Activated T-cell treated with anti-CD3 and anti-CD28 coated beads for 1 hour (primary cell): ENCODE measurements around the gene CDX2.

Experiments
- DNase-seq: peaks from one replicate; pipeline ENCODE4 v3.0.0-alpha.2; 2020; ENCODE audit warnings: low read depth

The CDX2 gene

DNA sequence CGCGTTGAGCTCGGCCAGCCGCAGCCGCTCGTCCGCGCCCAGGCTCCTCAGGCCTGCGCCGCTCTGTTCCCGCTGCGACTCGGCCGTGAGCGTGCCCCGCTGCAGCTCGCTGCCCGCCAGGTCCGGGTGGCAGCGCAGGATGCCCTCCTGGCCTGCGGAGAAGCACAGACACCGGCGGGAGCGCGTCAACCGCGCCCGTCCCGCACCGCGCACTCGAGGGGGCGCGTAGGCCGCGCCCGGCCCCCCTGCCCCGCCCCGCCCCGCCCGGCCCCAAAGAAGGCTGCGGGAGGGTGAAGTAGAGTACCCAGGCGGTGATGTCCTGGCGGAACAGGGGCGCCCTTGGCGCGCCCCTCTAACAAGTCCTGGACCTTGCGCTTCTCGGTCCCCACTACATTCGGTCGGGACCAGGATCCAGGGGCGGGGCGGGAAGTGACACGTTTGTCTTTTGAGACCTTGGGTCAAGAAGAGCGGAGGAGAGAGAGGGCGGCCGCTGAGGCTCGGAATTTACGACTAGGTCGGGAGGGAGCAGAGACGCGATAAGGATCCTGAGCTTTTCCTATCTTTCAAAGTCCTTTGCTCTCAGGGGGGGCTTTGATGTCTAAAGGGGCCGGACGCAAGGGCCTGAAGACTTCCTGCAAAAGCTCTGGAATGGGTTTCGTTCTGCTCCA lies 9.3 kb upstream of the CDX2 start:
- DNase-seq = no peak

DNA sequence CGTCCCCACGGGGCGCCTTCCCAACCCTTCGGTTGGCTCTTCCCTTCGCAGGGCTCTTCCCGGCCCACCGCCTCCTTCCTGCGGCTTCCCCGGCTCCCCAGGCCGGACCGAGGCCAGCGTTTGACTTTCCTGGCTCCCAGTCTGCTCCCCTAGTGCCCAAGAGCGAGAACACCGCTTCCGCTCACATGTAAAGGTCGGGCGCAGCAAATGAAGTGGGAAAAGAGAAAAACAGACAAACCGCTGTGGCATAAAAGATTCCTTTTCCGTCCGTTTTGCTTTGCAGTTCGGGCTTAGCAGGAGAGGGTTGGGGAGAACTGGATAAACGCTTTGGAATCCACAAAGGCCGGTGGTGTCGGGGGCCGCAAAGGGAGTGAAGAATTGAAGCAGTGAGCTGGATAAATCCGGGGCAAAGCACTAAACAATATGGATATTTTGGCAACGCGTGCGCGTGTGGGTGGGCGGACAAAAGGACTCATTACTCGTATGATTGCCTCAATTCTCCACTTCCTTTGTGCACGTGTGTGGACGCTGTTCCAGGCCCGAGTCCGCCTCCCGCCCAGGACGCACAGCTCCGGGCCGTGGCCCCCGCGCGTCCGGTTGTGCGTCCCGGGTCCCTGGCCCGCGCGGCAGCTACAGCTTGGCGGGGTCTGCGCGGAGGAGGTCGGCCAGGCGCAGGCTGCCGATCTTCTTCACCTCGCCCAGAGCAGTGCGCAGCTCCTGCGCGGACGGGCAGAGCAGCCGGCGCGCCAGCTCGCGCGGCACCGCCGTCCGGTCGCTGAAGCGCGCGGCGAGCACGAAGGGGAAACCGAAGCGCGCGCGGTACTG lies 8.6 kb upstream of the CDX2 start:
- no peak for DNase-seq

DNA sequence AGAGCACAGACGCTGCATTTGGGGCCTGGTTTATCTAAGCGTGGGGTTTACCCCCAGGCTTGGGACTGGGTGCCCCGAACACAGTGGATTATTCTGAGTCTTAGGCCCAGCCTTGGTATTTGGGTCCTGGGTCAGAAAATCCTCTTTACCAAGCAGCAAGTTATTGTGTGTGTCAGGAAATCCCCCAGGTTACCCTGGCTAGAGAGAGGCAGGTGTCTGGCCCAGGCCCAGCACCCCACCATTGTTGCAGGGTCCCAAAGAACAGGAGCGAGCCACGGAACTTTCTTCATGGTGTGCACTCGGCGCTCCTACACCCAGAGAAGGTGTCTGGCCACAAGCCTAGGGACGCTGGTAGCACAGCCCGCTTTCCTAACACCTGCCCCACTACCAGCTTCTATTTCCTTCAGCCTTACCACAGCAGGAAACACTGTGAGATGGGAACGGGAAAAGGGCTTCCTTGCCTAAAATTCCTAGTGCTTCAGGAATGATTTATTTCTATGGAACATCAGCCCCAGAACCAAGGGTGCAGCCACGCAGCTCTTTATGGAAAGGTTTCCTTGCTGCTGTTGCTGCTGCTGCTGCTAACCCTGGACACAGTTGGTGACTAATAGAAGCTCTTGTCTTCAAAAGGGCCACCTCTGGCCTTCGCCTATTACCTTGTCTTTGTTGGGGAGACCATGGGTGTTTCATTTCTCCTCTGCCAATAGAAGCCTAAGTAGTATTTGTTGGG lies 7.4 kb upstream of the CDX2 start:
- DNase-seq = no peak

DNA sequence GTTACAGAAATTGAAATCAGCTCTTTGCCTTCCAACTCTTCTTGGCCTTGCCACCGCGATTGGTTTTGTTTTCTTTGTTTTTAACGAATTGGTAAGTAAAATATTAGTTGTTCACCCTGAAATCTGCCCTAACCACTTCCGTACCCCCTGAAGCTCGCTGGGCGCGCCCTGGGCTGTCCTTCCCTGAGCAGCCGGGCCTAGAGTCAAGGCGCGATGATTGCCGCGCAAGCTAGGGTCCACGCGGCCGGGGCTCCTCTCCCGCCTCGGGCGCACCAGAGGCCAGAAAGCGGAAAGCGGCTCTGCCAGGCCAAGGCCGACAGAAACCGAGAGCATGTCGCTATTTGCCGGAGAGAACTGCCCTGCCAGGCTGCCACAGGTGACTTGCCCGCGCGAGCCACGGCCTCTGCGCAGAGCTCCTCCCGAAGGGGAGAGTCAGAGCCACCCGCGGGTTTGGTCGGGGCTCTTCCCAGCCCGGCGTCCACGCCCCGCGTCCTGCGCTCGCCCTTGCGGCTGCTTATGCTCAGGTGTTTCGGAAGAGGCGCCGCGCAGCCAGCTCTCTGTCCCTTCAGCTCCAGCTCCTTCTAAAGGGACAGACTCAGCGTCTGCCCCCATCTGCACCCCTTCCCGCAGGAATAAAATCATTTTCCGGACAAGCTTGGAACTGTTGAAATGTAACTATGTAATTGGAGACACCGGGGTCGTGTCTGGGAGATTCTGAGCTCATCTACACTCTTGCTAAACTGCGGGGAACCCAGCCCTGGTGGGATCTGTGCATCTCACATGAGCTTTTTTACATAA lies 6.6 kb upstream of the CDX2 start:
- no peak for DNase-seq

DNA sequence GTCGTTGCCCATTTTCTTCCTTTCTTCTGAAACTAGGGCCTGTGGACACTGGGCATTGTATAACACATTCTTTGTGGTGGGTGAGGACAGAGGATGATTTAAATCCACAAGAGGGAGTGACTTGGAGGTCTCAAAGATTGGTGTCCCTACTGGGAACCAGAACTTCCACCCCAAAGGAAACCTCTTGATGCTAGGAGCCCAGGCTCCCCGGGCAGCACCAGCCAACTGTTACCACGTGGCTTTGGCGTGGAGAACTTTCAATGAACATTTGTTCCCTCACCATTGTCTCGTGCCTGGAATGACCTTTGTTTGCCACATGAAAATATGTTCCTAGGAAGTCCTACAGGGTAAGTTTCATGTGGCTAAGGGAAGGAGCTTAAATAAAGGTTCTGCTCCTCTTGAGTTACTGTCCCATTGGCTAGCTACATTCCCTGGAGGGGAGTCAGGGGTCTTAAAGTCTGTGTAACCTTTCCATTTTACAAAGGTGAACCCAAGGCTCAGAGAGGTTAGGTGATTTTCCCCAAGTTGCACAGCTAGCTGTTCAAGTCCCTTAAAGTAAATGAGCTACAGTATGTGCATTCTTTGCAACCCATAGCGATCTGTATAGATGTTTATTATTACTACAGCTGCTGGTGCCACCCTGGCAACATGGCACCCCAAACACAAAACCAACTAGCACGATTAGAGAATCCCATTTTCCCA lies 5.0 kb upstream of the CDX2 start:
- no peak for DNase-seq

DNA sequence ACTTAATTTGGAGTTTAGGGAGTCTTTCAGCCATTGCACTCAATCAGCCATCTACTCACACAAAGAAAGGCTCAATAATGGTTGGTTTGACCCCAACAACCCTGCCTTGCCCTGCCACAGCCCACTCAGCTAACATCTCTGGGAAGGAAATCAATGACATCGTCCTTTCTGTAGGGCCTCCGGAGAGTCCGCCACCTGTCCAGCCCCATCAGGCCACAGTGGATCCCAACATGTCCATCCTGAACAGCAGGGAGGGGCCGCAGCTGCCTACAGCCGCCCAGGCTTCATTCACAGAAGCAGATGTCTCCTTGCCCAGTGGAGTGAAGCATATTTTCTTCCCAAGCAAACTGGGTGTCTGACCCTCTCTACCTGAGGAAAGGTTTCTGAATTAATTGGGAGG lies 4.2 kb upstream of the CDX2 start:
- no peak for DNase-seq

DNA sequence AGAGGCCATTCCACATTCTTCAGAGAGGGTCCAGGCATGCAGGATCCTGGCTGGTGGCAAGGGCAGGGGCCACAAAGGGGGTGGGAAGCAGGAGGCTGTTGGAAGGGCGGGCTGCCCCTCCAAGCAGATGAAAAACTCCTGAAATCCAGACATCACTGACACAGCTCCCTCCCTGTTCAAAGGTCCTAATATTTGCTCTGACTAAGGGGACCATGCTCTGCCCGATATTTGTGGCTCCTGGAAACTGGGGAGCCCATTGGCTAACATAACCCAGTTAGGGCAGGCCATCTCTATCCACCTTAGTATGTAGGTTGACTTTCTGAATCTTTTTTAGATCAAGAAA lies 3.3 kb upstream of the CDX2 start:
- DNase-seq = no peak

DNA sequence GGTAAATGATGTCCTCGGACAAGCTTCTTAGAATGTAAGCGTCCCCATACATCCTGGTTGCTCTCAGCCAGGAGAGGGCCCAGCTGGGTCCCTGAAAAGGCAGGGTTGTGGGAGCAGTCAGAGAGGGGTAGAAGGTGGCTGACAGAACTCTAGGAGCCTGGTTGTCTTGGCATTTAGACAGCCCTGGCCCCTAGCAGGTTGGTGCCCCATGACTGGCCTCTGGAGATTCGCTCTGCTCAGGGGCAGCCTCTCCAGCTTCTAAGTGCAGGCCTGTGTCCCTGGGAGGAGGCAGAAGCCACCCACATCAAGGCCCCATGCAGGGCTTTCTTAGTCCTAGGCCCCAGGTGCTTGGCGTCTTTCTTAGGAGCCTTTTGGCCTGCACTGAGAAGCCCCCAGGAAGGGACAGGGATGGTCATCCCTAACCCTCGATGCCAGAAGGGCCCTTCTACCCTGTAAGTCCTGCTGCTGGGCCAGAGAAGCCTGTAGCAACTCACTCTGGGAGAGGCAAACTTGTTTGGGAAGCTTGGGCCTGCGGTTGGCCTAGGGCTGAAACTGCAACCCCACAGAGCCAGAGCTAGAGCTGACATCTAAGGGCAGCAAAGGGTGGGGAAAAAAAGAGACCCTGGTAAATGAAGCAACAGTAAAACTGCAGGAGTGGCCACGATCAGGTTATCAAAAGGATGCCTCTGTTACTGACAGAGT lies 2.8 kb upstream of the CDX2 start:
- no peak for DNase-seq

DNA sequence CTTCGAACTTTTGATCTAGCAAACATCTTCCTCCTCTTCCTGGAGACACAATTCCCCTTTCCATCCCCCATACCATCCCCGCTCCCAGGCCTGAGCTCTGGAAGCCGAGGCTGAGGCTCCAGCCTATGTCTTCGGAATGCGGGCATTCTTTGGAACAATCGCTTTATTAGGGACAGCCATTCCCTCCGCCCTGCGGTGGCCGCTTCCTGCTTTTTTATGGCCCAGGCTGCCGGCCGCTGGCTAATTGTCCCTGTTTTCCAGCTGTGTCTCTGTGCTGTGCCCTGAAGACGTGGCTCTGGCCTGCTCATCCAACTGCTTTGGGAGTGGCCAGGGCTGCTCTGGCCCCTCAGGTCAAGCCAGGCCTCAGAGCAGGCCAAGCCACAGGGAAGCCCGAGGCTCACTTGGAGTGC lies 2.1 kb upstream of the CDX2 start:
- no peak for DNase-seq

DNA sequence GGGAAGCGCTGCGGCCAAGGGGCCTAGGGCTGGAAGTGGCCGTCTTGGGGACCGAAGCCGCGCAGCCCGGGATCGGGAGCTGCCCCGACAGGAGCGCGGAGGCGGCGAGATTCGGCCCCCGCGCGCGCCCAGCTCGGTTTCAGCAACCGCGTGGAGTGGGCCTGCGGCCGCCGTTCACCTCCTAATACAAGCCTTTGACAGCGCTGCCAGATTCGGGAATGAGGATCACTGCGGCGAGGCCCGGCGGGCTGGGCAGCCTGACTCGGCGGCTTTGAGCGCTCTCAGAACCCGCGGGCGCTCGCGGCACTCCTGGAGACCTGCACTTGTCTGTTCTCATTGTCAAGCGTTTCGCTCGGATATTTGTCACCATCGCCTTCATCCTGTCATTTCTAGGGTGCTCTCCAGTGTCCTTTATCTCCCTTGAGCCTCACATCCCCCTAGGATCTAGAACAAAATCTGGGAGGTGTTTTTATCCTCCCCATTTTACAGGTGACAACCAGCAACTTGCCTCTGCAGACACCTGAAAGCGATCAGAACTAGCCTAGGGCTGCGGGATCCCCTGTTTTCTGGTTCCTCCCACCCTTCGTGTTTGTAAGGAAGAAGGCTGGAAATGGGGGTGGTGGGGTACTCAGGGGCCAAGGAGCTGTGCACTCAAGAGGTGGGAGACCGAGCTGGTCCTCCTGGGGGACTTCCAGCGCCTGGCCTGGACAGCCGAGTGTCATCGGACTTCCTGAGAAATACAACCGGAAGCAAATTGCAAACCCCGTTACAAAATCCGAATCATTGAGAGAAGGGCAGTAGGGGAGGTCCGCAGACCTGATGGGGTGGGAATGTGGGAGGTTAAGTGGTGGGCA lies 1.5 kb upstream of the CDX2 start:
- DNase-seq = no peak

DNA sequence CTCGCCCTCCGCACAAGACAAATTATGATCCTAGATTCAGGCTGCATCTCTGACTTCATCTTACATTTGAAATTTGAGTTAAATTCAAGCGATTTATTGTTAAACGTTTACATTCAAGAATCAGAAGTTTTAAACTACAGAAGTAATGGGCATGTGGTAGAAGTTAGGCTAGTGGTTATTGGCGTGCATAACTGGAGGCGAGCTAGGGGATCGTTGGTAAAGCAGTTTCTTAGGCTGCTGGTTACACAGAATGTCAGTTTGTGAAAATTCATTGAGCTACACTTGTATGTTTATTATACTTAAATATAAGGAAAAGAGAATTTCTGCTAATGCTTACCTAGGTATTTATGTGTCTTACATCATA lies 733 bp upstream of the CDX2 start:
- DNase-seq = no peak

DNA sequence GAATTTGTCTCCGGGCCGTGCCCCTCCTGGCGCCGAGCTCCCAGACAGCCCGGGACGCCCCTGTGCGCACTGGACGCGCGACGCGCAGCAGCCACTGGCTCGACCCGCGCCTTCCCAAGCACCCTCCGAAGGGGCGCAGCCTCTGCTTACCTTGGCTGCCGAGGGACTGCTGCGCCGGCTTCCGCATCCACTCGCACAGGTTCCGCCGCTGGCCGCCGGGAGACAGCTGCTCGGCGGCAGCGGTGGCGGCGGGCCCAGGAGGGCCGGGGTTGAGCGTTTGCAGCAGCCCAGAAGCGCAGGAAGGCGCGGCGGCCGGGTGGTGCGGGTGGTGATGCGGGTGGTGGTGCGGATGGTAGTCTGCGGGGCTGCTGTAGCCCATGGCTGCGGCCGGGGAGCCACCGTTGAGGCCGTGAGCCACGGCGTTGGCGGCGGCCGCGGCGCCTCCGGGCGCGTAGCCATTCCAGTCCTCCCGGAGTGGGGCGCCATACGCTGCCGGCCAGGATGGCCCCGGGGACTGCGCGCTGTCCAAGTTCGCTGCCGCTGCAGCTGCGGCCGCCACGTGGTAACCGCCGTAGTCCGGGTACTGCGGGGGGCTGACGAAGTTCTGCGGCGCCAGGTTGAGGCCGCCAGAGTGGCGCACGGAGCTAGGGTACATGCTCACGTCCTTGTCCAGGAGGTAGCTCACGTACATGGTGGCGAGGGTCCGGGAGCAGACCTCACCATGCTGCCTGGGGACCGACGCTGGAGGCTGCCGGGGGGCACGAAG lies 616 bp downstream of the CDX2 start:
- no peak for DNase-seq

DNA sequence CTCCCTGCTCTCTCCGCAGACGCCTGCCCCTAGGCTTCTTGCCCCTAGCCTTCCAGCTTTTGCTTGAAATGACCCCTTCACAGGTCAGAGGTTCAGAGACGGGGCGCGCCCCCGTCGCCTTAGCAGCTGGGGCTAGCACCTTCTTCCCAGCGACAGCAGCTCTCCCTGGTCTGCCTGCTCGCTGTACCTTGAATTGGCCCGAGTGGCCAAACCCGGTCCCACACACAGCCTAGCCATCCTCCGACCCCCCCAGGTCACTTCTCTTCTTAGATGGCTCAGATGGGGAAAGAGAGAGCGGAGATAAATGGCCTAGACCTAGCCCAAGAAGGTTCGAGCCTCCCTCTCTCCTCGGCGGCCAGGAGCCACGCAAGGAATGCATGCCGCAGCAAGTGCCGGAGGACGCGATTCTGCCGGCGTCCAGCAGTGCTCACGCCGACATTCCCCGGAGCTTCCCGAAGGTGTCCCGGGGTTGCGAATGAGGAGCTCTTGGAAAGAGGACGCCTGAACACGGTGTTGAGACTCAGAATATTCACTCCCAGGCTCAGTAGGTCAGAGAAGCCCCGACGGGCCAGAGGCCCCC lies 1.3 kb downstream of the CDX2 start:
- DNase-seq = no peak

DNA sequence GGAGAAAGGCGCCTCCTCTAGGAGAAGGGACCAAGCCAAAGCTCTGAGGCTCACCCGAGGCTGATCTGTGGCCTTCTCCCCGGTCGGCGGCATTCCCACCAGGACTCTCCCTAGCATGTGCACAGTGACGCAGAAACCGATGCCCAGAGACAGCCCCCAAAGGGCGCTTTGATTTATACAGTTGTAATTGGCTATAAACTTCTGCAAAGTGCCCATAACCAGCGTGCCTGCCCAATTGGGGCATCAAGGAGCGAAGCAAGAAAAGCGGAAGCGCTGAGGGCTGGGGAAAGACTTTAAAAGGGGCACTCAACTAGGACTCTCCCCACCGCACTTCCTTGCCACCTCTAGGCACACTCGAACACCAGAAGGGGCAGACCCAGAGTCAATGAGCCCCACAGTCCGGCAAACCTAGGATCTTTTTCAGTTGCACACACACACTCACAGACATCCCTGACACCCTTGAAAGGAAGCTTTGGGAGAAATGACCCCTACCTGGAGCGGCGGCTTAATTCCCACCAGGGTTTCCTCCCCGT lies 1.8 kb downstream of the CDX2 start:
- no peak for DNase-seq

DNA sequence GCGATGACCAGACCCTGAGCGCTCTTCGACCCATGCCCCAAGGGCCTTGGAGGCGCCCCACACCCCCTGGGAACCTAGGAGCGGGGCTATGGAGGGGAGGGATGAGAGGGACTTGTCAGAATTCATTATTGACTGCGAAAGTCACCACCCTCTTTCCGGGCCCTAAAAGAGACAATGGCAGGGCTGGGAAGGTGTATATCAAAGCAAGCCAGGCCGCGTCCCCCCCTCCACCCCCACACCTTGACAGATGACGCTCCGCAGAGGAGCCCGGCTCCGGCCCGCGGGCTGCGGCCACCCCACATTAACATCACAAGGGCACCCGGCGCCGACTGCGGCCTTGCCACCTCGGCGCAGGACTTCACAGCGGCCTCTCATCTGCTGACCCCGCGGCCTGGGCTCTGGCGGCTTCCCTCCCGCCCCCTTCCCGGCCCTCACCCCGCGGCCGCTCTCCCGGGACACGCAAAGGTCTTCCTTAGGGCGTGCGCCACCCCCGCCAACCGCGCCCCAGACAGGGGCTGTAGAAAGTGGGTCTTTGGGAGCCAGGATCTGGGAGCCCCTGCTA lies 2.4 kb downstream of the CDX2 start:
- DNase-seq = no peak

DNA sequence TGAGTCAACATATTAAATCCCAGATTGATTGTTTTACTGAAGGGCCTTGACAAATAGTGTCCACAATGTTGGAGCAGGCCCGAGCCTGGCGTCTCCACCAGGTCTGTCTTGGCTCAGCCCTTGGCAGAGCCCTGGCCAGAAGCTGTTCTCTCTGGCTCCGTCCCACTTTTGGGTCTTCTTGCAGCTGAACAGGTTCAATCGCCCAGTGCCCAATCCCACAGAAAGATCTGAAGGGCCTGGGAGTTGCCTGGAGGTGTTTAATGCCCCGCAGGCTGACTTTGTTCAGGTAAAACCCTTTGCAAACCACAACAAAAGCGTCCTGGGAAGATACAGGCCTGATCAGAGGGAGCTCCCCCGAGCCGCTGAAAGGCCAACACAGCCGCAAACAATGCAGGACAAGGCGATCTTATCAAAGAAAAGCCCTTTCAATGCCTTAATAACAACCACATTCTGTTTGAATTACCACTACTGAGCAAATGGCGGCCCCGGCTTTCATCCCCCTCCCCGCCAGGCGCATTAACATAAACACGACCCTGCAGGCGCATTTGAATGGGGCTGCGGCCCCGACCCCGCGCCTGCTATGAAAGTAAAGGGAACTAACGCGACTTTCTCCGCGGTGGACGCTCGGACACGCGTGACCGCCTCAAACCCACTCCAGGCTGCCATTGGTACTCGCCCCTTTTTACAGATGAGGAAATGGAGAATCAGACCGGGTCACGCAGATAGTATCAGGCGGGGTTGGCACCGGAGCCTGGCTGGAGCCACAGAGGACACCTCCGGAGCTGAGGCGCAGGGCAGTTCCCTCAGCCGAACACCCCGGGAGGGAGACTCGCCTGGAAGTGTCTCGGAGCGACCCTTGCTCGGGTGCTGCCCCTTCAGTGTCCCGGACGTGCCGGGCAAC lies 3.1 kb downstream of the CDX2 start:
- no peak for DNase-seq

DNA sequence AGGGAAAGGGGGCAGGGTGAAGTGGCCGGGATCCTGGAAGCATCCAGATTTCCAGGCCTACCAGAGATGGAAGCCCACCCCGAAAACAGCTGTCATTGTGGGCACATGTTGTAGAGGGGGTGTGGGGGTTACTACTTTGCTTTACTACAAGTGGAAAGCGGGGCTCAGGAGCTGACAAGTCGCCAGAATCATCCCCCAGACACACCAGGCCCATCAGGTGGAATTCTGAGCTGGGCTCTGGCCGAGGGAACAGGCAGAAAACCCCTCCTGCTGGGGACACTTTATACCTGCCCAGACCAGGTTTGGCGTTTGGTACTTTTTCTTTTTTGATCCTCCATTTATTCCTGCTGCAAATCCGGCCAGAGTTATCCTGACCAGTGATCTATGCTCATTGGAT lies 3.8 kb downstream of the CDX2 start:
- DNase-seq = no peak
